Stomach (tissue), 4 donors: Measurements from ENCODE around the gene SEMA3F.

Experiments used
- CTCF ChIP-seq, 7 experiments: fragments of 450-650 bp in 4 of 7; fragments of 200-600 bp in 3 of 7; sonication (generic) in 3 of 7; IDR thresholded peaks; one replicate each; pipeline ENCODE4 v1.5.1; 2016 to 2019; ENCODE audit warnings: antibody characterized with exemption in 7 of 7, control low read depth in 2 of 7, mild to moderate bottlenecking in 1 of 7
- POLR2AphosphoS5 ChIP-seq, 3 donors: sonication (generic); formaldehyde crosslinking; IDR thresholded peaks; one replicate each; pipeline ENCODE4 v1.6.1; 2016; ENCODE audit warnings: antibody characterized with exemption in 3 of 3

- TF ChIP-seq POLR2AphosphoS5 (IDR thresholded peaks at IDR 0.05) (no peak), CTCF (IDR thresholded peaks at IDR 0.05) (peak in 5 of 7 experiments; percentile 68 to 94 (median 91))
These were observed 37.6 kb downstream of the SEMA3F start for GRCh38 chr3:50192689-50193141.
